GM19351 (cell line): ENCODE data around the gene DLG1.

Source experiments
- ATAC-seq: cut with Tn5 transposase; IDR thresholded peaks from one replicate; pipeline ENCODE4 v1.9.1; 2021; ENCODE audit warnings: mild to moderate bottlenecking, moderate library complexity; ENCODE audit not compliant: unreplicated experiment

The DLG1 gene

DNA sequence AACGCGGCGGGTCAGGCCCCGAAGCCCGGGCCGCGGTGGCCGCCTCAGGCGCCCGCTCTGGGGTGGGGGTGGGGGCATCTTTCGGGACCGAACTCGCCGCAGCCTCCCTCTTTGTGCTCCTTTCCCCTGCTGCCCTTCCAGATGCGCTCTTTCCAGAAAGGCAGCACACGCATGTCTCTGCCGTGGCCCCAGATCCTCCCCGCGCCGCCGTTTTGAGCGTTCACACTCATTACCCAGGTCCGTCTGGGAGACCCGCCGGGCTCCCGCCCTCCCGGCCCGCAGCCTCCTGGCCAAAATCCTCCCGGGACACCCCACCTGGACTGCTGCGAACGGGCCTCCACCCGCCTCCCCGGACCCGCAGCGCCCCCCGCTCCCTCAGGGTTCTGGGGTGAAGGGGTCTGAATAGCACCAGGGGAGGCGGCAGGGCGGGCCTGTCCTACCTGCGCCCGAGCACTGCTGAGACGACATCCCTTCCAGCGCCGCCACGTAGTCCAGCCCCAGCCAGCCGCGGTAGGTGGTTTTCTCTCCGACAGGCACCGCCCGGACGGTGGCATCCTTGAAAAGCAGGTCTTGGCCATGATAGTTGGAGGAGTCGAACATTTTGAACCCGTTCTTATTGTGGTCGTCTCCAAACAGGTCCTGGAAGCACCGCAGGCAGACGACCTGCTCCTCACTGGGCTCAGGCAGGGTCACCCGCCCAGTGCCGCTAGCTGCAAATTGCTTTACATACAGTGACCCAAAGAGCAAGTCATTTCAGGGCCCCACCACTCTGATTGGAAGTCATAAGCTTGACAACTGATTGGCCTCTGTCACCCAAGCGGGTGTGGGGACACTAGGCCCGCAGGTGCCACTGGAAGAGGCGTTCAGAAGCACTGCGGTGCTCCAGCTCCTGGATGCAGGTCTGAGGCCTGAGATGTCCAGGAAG, 294.7 kb downstream of the DLG1 start:
- peak; percentile 21 for ATAC-seq

- peak; percentile 66 for ATAC-seq
These were observed 295.5 kb downstream of the DLG1 start for GRCh38 chr3:197002701-197003454.

DNA sequence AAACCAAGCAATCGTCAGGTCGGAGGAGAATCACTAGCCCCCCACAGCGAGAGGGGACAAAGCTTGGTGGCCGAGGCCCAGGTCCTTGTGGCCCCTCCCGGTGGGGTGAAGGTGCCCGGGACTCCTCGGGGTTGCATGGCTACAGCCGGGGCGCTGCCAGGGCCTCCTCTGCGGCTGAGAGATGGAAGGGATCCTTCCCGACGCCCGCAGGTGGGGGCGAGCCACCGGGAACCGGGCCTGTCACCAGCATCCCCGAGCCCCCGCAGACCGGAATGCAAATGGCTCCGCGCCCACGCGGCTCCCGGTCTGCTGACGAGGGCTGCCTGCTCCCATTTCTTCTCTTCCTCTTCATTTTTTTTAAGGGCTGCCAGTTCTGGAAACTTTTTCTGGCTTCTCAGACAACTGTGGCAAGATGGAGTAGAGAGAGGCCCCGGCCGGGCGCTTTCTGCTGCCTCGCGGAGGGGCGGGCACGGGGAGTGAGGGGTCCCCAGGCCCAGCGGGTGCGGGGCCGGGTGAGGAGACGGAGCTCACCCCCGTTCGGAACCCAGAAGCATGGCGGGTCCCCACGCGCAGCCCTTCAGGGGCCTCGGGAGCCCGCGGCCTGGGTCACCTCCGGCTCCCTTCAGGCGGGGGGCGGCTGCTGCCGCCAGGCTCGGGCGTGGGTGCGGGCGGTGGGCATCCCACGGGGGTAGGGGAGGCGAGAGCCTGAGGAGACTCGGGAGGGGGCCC, 296.3 kb downstream of the DLG1 start:
- no peak for ATAC-seq

DNA sequence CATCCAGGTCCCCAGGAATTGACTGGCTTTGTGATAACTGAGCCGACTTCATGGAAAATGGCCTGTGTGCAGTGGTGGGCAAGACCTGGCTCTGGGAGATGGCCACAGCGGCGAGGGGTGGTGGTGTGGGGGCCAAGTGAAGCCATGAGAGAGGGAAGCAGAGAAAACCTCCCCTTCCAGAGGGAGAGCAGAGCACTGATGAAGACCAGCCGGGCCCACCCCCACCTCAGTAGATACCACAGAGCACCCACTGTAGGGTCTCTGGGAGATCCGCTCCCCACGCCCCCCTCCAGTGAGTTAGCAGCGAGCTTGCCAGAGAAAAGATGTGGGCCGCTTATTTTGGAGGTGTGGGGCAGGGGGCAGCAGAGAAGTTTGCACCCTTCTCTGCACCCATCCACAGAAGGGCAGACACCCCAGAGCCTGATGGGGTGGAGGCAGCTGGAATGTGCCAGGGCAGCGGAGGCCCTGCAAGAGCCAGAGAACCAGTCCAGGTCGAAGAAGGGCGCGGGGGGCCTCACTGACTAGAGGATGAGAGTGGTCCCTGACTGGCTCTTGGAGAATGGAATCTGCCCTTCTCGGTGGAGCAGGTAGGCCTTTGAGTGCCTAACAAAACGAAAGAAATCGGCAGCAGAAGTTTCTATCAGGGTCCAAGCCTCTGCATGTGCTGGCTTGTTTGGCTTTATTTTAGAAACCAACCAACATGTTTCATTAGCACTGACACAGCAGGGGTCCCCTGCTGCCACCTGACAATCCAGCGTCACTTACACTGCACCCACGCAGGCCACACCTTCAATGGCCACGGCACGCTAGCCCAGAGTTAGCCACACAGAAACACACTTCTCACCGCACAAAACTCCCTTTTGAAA, 297.1 kb downstream of the DLG1 start:
- no peak for ATAC-seq

DNA sequence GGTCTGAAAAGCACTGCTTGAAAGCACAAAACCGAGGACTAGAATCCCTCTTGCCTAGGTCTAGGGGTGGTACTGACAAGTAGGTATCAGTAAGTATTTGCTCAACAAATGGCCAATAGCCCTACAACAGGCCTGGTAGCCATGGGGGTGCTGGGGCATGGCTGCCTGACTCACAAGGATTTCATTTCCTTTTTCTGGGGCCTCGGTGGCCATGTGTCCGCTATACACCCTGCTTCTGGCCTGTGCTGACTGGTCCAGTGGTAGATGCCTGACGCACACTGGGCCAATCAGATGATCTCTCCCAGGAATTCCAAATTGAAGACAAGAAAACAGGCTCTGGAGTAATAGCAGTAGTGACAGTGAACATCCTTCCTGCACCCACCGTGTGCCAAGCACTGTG, 298.2 kb downstream of the DLG1 start:
- no peak for ATAC-seq

DNA sequence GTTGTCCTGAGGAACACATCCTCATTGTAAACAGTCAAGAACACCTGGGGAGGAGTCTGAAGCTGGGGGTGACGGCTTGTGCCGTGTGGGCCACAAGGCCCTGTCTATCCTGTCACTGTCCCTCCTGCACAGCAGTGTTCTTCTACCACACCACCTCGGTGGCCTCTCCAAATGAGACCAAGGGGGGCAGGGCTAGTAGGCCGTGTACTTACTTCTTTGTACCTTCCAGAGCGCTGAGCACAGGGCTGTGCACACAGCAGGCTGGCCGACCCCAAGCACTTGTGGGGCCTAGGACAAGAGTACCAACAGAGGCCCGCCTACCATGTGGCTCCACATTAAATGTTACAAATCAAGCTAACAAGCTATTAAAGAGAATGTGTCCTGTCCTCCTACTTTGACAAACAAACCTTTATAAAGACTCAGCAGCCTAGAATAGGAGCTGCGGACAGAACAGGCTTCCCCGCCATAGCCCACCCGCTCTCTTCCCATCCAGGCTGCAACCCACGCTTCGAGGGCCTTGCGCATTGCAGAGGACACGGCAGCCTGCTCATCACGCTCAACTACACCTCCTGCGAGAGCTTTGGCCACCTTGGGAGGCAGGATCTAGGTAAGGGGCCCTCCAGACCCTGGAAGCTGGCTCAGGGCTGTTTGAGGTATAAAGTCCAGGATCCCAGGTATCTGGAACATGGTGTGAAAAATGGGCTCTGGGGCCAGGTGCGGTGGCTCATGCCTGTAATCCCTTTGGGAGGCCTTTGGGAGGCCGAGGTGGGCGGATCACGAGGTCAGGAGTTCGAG, 299.2 kb downstream of the DLG1 start:
- no peak for ATAC-seq

DNA sequence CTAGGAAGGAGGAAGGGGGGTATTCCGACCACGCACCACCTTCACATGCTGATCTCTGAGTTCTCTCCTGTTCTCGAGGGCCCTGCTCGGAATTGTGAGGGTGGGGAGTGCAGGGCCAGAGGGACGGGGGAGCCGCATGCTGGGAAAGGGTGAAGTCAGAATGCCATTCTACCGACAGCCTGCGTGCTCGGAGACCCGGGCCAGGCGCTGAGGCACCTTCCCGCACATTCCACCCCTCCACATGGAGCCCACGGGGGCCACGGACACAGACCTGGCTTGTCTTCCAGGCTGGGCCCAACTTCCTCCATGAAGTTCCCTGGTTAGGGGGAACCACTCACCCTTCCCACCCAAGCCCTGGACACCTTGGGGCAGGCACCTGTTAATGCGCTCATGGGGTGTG, 301.1 kb downstream of the DLG1 start:
- no peak for ATAC-seq

DNA sequence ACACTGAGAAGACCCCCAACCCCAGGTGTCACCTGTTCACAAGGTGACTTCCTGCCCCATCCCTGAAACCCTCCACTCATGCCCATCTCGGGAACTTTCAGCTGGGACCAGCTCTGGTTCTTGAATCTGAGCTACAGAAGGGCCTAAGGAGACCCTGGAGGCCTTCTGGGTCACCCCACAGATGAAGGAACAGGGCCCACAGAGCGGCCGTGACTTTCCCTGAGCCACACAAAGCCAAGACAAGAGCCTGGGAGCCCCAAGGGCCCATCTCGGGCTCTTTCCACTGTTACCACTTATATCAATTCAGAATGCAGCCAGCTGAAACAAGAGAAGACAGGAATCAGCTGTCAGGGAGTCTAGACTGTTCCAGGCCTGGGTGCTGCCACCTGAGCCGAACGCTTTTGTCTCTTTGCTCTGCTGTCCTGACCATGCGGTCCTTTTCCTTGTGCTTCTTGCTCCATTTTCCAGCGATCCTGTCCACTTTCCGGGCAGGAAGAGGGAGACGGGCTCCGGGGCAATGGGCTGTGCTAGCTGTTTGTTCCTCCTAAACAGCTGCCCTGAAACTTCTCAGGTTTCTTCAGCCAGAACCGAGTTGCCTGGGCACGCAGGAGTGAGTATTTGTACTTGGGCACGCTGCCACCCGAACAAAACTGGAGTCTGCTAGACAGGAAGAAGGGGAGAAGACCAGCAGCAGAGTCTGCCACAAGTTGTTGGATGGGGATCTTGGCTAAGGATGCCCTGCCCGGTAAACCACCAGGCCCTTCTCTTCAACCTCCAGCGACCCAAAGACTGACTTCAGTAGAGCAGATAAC, 301.8 kb downstream of the DLG1 start:
- ATAC-seq = no peak

GRCh38 chr3:196995646-196996355, 302.6 kb downstream of the DLG1 start:
- no peak for ATAC-seq

DNA sequence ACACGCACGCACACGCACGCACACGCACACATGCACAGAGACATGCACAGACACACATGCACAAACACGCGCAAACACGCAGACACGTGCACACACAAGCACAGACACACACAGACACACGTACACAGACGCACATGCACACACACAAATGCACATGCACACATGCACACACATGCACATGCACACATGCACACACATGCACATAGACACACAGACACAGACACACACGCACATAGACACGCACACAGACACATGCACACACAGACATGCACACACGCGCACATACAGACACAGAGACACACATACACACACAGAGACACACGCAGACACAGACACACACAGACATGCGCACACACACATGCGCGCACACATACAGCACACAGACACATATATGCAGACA, 303.4 kb downstream of the DLG1 start:
- no peak for ATAC-seq

GRCh38 chr3:196994056-196994455, 304.4 kb downstream of the DLG1 start:
- no peak for ATAC-seq
